ENCODE measurements around the gene CSAG1. TPM values are rescaled to one million over a fixed set of nuclear protein-coding genes. Genes with fewer than 3 reads are reported as not detected.
"Not testable (repeated sequence)": the region's sequence is repeated elsewhere in the genome, so short reads cannot be mapped to it uniquely, and the experiment has no call there.

CSAG1 gene
- total RNA-seq, 3 donors from 2014 or later (not counting 1 experiment from before 2014, with no cell fraction given): not detected

DNA sequence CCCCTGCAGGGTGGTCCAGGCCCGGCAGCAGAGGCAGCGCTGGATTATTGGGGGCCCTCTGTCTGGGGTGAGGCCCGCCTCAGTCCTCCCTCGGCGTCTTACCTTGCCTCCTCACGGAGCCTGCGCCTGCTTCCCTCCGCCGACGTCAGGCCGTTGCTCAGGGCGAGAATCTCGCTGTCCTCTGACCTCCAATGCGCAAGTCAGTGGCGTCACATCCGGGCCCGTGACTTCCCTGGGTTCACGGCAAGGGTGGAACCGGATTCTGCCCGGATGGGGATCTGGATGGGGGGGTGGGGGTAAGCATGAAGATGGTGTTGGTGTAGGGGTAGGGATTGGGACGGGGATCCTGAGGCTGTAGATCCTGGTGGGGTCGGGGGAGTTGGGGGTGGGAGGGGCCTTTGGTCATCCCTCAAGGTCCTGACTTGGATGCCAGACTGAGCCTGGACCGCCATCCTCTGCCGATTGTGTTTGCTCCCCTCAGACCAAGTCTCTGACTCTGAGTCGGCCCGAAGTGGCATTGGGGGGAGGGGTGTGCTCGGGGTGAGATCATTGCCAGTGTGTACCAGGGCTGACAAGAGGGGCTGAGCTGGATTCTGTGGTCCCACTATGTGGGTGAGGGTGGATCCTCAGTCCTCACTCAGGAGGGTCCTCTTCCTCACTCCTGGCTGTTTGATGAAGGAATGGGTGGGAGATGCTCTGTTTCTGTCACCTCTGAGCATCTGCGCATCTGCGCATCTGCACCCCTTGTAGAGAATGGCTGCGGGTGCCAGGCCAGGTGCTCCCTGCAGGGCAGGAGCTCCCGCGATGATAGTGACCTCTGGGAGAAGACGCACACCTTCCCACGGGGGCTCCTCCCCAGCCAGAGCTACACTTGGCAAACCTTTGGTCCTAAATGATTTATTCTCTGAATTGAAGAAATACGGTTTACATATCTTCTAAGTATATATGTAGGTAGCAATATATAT, 20.4 kb upstream of the CSAG1 start, which contains the start of gene MAGEA2:
TSS of gene MAGEA2 (minus strand) at position 157 of the 965 bp plus-strand sequence. CDS start 2,479 bp downstream, outside the sequence.
- H3K4me3 Mint-ChIP-seq; H3K36me3 ChIP-seq (ENCODE audit: control insufficient read depth, insufficient read depth, low read length); H3K27ac ChIP-seq (ENCODE audit: low read length); H3K27ac Mint-ChIP-seq; intact Hi-C loops (cut with micrococcal nuclease); H3K9me3 ChIP-seq (ENCODE audit: control insufficient read depth, insufficient read depth, low read length); H3K4me1 ChIP-seq (ENCODE audit: control insufficient read depth, insufficient read depth, low read length); H3K9me3 Mint-ChIP-seq; DNase-seq; H3K36me3 Mint-ChIP-seq; H3K27me3 ChIP-seq (ENCODE audit: control insufficient read depth, insufficient read depth, low read length); H3K4me1 Mint-ChIP-seq; ATAC-seq; H3K4me3 ChIP-seq (ENCODE audit: low read length); H3K27me3 Mint-ChIP-seq (ENCODE audit: low read depth in 2 of 2): not testable (repeated sequence)
- no CpG with 5 or more reads among the region's 35 CpGs for WGBS (ENCODE audit: insufficient coverage)

DNA sequence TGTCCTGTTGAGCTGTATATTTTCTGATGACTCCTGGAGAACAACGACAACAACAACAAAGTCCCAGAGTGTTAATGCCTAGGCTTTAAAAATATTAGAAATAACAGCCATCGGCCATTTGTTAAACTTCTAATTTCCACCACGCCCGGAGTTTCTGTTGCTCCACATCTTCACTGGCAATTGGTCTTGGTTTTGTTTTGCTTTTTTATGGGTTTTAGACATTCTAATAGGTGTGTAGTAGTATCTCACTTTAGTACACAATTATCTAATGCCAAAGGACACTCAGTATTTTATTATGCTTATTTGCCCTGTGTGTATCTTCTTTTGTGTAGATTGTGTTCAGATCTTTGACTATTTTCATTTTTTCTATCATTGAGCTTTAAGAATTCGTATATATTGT, 5.0 kb upstream of the CSAG1 start:
- Histone ChIP-seq H3K9me3 (ENCODE audit: control insufficient read depth, insufficient read depth, low read length) (no peaks in the 10 kb centered on the region), H3K4me1 (ENCODE audit: control insufficient read depth, insufficient read depth, low read length) (no peaks in the 10 kb centered on the region), H3K4me3 (ENCODE audit: low read length) (no peak overlapping the region), H3K36me3 (ENCODE audit: control insufficient read depth, insufficient read depth, low read length) (no peaks in the 10 kb centered on the region), H3K27ac (ENCODE audit: low read length) (no peak overlapping the region), H3K27me3 (ENCODE audit: control insufficient read depth, insufficient read depth, low read length) (no peaks in the 10 kb centered on the region)
- Mint-ChIP-seq H3K27me3 (ENCODE audit: low read depth in 2 of 2) (no peaks in the 10 kb centered on the region), H3K36me3 (no peaks in the 10 kb centered on the region), H3K4me3 (no peak overlapping the region), H3K9me3 (no peaks in the 10 kb centered on the region), H3K4me1 (no peaks in the 10 kb centered on the region), H3K27ac (no peak overlapping the region)
- no peak for ATAC-seq
- no peak for DNase-seq
- TF ChIP-seq, protein P1, sequence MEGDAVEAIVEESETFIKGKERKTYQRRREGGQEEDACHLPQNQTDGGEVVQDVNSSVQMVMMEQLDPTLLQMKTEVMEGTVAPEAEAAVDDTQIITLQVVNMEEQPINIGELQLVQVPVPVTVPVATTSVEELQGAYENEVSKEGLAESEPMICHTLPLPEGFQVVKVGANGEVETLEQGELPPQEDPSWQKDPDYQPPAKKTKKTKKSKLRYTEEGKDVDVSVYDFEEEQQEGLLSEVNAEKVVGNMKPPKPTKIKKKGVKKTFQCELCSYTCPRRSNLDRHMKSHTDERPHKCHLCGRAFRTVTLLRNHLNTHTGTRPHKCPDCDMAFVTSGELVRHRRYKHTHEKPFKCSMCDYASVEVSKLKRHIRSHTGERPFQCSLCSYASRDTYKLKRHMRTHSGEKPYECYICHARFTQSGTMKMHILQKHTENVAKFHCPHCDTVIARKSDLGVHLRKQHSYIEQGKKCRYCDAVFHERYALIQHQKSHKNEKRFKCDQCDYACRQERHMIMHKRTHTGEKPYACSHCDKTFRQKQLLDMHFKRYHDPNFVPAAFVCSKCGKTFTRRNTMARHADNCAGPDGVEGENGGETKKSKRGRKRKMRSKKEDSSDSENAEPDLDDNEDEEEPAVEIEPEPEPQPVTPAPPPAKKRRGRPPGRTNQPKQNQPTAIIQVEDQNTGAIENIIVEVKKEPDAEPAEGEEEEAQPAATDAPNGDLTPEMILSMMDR (IDR thresholded peaks at IDR 0.05): no peak
- 71% methylated on average over 1 of the region's 5 CpGs for WGBS (ENCODE audit: insufficient coverage)
- intact Hi-C loops (cut with micrococcal nuclease): no loop called here

DNA sequence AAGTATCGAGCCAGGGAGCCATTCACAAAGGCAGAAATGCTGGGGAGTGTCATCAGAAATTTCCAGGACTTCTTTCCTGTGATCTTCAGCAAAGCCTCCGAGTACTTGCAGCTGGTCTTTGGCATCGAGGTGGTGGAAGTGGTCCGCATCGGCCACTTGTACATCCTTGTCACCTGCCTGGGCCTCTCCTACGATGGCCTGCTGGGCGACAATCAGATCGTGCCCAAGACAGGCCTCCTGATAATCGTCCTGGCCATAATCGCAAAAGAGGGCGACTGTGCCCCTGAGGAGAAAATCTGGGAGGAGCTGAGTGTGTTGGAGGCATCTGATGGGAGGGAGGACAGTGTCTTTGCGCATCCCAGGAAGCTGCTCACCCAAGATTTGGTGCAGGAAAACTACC, 3.0 kb upstream of the CSAG1 start:
- H3K36me3 Mint-ChIP-seq; H3K27ac Mint-ChIP-seq; H3K27ac ChIP-seq (ENCODE audit: low read length); H3K4me3 Mint-ChIP-seq; H3K9me3 ChIP-seq (ENCODE audit: control insufficient read depth, insufficient read depth, low read length); intact Hi-C loops (cut with micrococcal nuclease); H3K4me3 ChIP-seq (ENCODE audit: low read length); DNase-seq; H3K4me1 ChIP-seq (ENCODE audit: control insufficient read depth, insufficient read depth, low read length); H3K9me3 Mint-ChIP-seq; H3K27me3 ChIP-seq (ENCODE audit: control insufficient read depth, insufficient read depth, low read length); H3K4me1 Mint-ChIP-seq; ATAC-seq; H3K36me3 ChIP-seq (ENCODE audit: control insufficient read depth, insufficient read depth, low read length): not testable (repeated sequence)
- WGBS (ENCODE audit: insufficient coverage): 84% methylated on average over 12 of the region's 12 CpGs
- peaks cover 0 to 12% of the 10 kb centered on the region in 2 donors for H3K27me3 Mint-ChIP-seq (ENCODE audit: low read depth in 2 of 2)

DNA sequence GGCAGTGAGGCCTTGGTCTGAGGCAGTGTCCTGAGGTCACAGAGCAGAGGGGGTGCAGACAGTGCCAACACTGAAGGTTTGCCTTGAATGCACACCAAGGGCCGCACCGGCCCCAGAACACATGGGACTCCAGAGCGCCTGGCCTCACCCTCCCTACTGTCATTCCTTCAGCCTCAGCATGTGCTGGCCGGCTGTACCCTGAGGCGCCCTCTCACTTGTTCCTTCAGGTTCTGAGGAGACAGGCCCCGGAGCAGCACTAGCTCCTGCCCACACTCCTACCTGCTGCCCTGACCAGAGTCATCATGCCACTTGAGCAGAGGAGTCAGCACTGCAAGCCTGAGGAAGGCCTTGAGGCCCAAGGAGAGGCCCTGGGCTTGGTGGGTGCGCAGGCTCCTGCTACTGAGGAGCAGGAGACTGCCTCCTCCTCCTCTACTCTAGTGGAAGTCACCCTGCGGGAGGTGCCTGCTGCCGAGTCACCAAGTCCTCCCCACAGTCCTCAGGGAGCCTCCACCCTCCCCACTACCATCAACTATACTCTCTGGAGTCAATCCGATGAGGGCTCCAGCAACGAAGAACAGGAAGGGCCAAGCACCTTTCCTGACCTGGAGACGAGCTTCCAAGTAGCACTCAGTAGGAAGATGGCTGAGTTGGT, 2.5 kb upstream of the CSAG1 start:
- Mint-ChIP-seq H3K4me3 (no peak overlapping the region), H3K36me3 (no peaks in the 10 kb centered on the region), H3K4me1 (no peaks in the 10 kb centered on the region), H3K27ac (no peak overlapping the region), H3K27me3 (ENCODE audit: low read depth in 2 of 2) (peaks cover 0 to 17% of the 10 kb centered on the region in 2 donors), H3K9me3 (no peaks in the 10 kb centered on the region)
- no peak overlapping the region for H3K4me3 ChIP-seq (ENCODE audit: low read length)
- TF ChIP-seq, protein P1 (IDR thresholded peaks at IDR 0.05): no peak
- ATAC-seq (no peak), DNase-seq (no peak)
- no peaks in the 10 kb centered on the region for H3K27me3 ChIP-seq (ENCODE audit: control insufficient read depth, insufficient read depth, low read length)
- H3K27ac ChIP-seq (ENCODE audit: low read length): no peak overlapping the region
- no peaks in the 10 kb centered on the region for H3K36me3 ChIP-seq (ENCODE audit: control insufficient read depth, insufficient read depth, low read length)
- intact Hi-C loops (cut with micrococcal nuclease): no loop called here
- no peaks in the 10 kb centered on the region for H3K4me1 ChIP-seq (ENCODE audit: control insufficient read depth, insufficient read depth, low read length)
- no peaks in the 10 kb centered on the region for H3K9me3 ChIP-seq (ENCODE audit: control insufficient read depth, insufficient read depth, low read length)
- WGBS (ENCODE audit: insufficient coverage): 86% methylated on average over 11 of the region's 12 CpGs

Data from natural killer cell (primary cell).